Small intestine (tissue), 7 donors: ENCODE data around the gene EPS8. TPM values are rescaled to one million over a fixed set of nuclear protein-coding genes. Genes with fewer than 3 reads are reported as not detected.

ENCODE experiments used
- DNase-seq, 2 donors: peaks; one replicate each; pipeline versions ENCODE4 v3.0.0 to v3.0.0-alpha.2; 2013
- FAIRE-seq: peaks from 2 replicates; lab custom pipeline; 2012; peaks lifted over from hg19 to GRCh38; lab: Jason Lieb, UNC
- H3K27ac ChIP-seq, 3 donors: one replicate each; pipeline ENCODE4 v1.5.1; 2013; ENCODE audit warnings: low read length in 2 of 3, mild to moderate bottlenecking in 2 of 3, control low read depth in 1 of 3, inconsistent platforms in 1 of 3, low read depth in 1 of 3, moderate library complexity in 1 of 3
- H3K27me3 ChIP-seq, 3 donors: one replicate each; pipeline ENCODE4 v1.6.1; 2013; ENCODE audit warnings: low read length in 3 of 3, inconsistent platforms in 1 of 3; ENCODE audit not compliant: control insufficient read depth in 3 of 3, insufficient read depth in 3 of 3
- H3K36me3 ChIP-seq, 3 donors: one replicate each; pipeline ENCODE4 v1.6.1; 2013; ENCODE audit warnings: low read length in 3 of 3, inconsistent platforms in 1 of 3, low read depth in 1 of 3, mild to moderate bottlenecking in 1 of 3, moderate library complexity in 1 of 3; ENCODE audit not compliant: control insufficient read depth in 3 of 3, insufficient read depth in 2 of 3
- H3K4me1 ChIP-seq, 3 donors: one replicate each; pipeline ENCODE4 v1.6.1; 2013; ENCODE audit warnings: low read length in 2 of 3, inconsistent platforms in 1 of 3, low read depth in 1 of 3, mild to moderate bottlenecking in 1 of 3, moderate library complexity in 1 of 3; ENCODE audit not compliant: control insufficient read depth in 3 of 3, insufficient read depth in 2 of 3
- H3K4me3 ChIP-seq, 3 donors: one replicate each; pipeline ENCODE4 v1.5.1; 2013; ENCODE audit warnings: low read length in 3 of 3, control low read depth in 1 of 3, inconsistent platforms in 1 of 3, low read depth in 1 of 3, mild to moderate bottlenecking in 1 of 3, moderate library complexity in 1 of 3
- H3K9me3 ChIP-seq, 2 donors: one replicate each; pipeline ENCODE4 v1.6.1; 2013; ENCODE audit warnings: low read depth in 1 of 2, low read length in 1 of 2; ENCODE audit not compliant: control insufficient read depth in 2 of 2, insufficient read depth in 1 of 2
- WGBS, 3 donors: extraction: QIAGEN DNeasy Blood & Tissue Kit; methylation state at CpG; one replicate each; pipeline ENCODE4 v1.1.7; 2013; 5-methylcytosine and 5-hydroxymethylcytosine counted together
- polyA plus RNA-seq, 4 donors: library from polyadenylated mRNA; stranded (reverse) in 3 of 4; unstranded in 1 of 4; fragments of 200-250 nt in 3 of 4; fragments of 120-200 nt in 1 of 4; gene quantifications; one replicate each; pipeline versions ENCODE4 v1.2.1 to v1.2.3, GENCODE V29; 2013
- donor health status: healthy with polysubstance abuse.
- donor health status: control.
- donor health status: control.
- donor health status: Bipolar disorder and iron deficiency.
- donor health status: healthy.

EPS8 gene
- polyA plus RNA-seq, 4 donors, result 38.0 to 103 (median 55.8) TPM

GRCh38 chr12:15698377-15698871 is 90.8 kb downstream of the EPS8 start:
- Histone ChIP-seq H3K4me3 (no peak overlapping the region), H3K4me1 (peaks cover 0 to 11% (median 3%) of the 10 kb centered on the region in 3 donors), H3K36me3 (peaks cover 0 to 7% (median 0%) of the 10 kb centered on the region in 3 donors), H3K27me3 (no peaks in the 10 kb centered on the region), H3K9me3 (no peaks in the 10 kb centered on the region), H3K27ac (peak overlapping the region in 2 of 3 donors; percentile 11 to 68)
- 68 to 94% (median 88%) methylated on average over 3 of the region's 3 CpGs for WGBS, 3 donors
- FAIRE-seq (no peak), DNase-seq (no peak)

- 79 to 89% (median 88%) methylated on average over 2 of the region's 2 CpGs for WGBS, 3 donors
- Histone ChIP-seq H3K4me3 (no peak overlapping the region), H3K27ac (peak overlapping the region in 1 of 3 donors; percentile 68), H3K4me1 (peaks cover 3 to 13% (median 6%) of the 10 kb centered on the region in 3 donors), H3K27me3 (no peaks in the 10 kb centered on the region), H3K9me3 (no peaks in the 10 kb centered on the region), H3K36me3 (peaks cover 0 to 4% (median 0%) of the 10 kb centered on the region in 3 donors)
- FAIRE-seq (no peak), DNase-seq (no peak)
These were observed 92.0 kb downstream of the EPS8 start for GRCh38 chr12:15697201-15697600.

- peaks cover 5 to 34% (median 14%) of the 10 kb centered on the region in 3 donors for H3K4me1 ChIP-seq
- no peak overlapping the region for H3K4me3 ChIP-seq
- FAIRE-seq, result no peak
- no peaks in the 10 kb centered on the region for H3K36me3 ChIP-seq
- H3K9me3 ChIP-seq, result no peaks in the 10 kb centered on the region
- WGBS, 3 donors, result 62 to 76% (median 76%) methylated on average over 2 of the region's 2 CpGs
- peak; percentile 47 to 69 for DNase-seq
- H3K27ac ChIP-seq, result peak overlapping the region in 2 of 3 donors; percentile 77 to 85
- no peaks in the 10 kb centered on the region for H3K27me3 ChIP-seq
These were observed 95.8 kb downstream of the EPS8 start for GRCh38 chr12:15693228-15693911.

- FAIRE-seq (no peak), DNase-seq (no peak)
- Histone ChIP-seq H3K36me3 (no peaks in the 10 kb centered on the region), H3K4me1 (peaks cover 5 to 36% (median 14%) of the 10 kb centered on the region in 3 donors), H3K27ac (peak overlapping the region; percentile 14 to 85 (median 58)), H3K27me3 (no peaks in the 10 kb centered on the region), H3K9me3 (no peaks in the 10 kb centered on the region), H3K4me3 (no peak overlapping the region)
- WGBS, 3 donors, result 65 to 81% (median 81%) methylated on average over 4 of the region's 4 CpGs
These were observed 97.8 kb downstream of the EPS8 start for GRCh38 chr12:15691388-15691787.

- DNase-seq, result peak in 1 of 2 donors; percentile 21
- no peak for FAIRE-seq
- Histone ChIP-seq H3K9me3 (no peaks in the 10 kb centered on the region), H3K27me3 (no peaks in the 10 kb centered on the region), H3K4me1 (peaks cover 5 to 36% (median 14%) of the 10 kb centered on the region in 3 donors), H3K4me3 (no peak overlapping the region), H3K36me3 (no peaks in the 10 kb centered on the region), H3K27ac (peak overlapping the region in 1 of 3 donors; percentile 85)
- WGBS, 3 donors, result 3 to 54% (median 27%) methylated on average over 1 of the region's 1 CpG
These were observed 98.9 kb downstream of the EPS8 start for GRCh38 chr12:15690320-15690719.

GRCh38 chr12:15689751-15690191 is 99.4 kb downstream of the EPS8 start:
- whole genome bisulfite sequencing, 3 donors, result 16 to 58% (median 33%) methylated on average over 4 of the region's 4 CpGs
- Histone ChIP-seq H3K4me3 (no peak overlapping the region), H3K9me3 (no peaks in the 10 kb centered on the region), H3K27ac (peak overlapping the region; percentile 3 to 85 (median 18)), H3K36me3 (no peaks in the 10 kb centered on the region), H3K27me3 (no peaks in the 10 kb centered on the region), H3K4me1 (peaks cover 5 to 36% (median 14%) of the 10 kb centered on the region in 3 donors)
- peak; percentile 78 to 88 for DNase-seq
- FAIRE-seq, result peak; percentile 94

GRCh38 chr12:15688838-15689625 is 100.2 kb downstream of the EPS8 start:
- Histone ChIP-seq H3K9me3 (no peaks in the 10 kb centered on the region), H3K27me3 (no peaks in the 10 kb centered on the region), H3K27ac (peak overlapping the region; percentile 15 to 85 (median 77)), H3K4me1 (peaks cover 5 to 36% (median 14%) of the 10 kb centered on the region in 3 donors), H3K36me3 (no peaks in the 10 kb centered on the region), H3K4me3 (no peak overlapping the region)
- WGBS, 3 donors, result 44 to 54% (median 52%) methylated on average over 6 of the region's 6 CpGs
- FAIRE-seq (no peak), DNase-seq (peak in 1 of 2 donors; percentile 36)

- Histone ChIP-seq H3K36me3 (no peaks in the 10 kb centered on the region), H3K4me3 (no peak overlapping the region), H3K4me1 (peaks cover 5 to 36% (median 14%) of the 10 kb centered on the region in 3 donors), H3K27me3 (no peaks in the 10 kb centered on the region), H3K27ac (peak overlapping the region in 2 of 3 donors; percentile 77 to 85), H3K9me3 (no peaks in the 10 kb centered on the region)
- FAIRE-seq (no peak), DNase-seq (peak; percentile 13 to 36)
- WGBS, 3 donors, result 74 to 79% (median 75%) methylated on average over 8 of the region's 8 CpGs
These were observed 100.9 kb downstream of the EPS8 start for GRCh38 chr12:15688202-15688736.
